IPS-20b (cell line): ENCODE data around the gene CDC42BPA.
"Not testable (repeated sequence)": the region's sequence is repeated elsewhere in the genome, so short reads cannot be mapped to it uniquely, and the experiment has no call there.

Experiments used
- H3K27ac ChIP-seq: one replicate; pipeline ENCODE4 v1.5.1; 2013; ENCODE audit warnings: low read length
- H3K27me3 ChIP-seq: 2 replicates; pipeline ENCODE4 v1.6.1; 2013; ENCODE audit warnings: mild to moderate bottlenecking, low read length, inconsistent platforms; ENCODE audit not compliant: insufficient read depth
- H3K36me3 ChIP-seq: 2 replicates; pipeline ENCODE4 v1.6.1; 2013; ENCODE audit warnings: low read depth, mild to moderate bottlenecking, inconsistent platforms, low read length, moderate library complexity; ENCODE audit not compliant: insufficient read depth
- H3K4me1 ChIP-seq: 2 replicates; pipeline ENCODE4 v1.6.1; 2013; ENCODE audit warnings: mild to moderate bottlenecking, control low read depth, inconsistent platforms, low read length, moderate library complexity; ENCODE audit not compliant: insufficient read depth
- H3K4me3 ChIP-seq: 2 replicates; pipeline ENCODE4 v1.5.1; 2013; ENCODE audit warnings: mild to moderate bottlenecking, low read length, inconsistent platforms
- H3K9ac ChIP-seq: 2 replicates; pipeline ENCODE4 v1.6.1; 2013; ENCODE audit warnings: low read depth, mild to moderate bottlenecking, inconsistent platforms, low read length, moderate library complexity
- H3K9me3 ChIP-seq: 2 replicates; pipeline ENCODE4 v1.6.1; 2013; ENCODE audit warnings: mild to moderate bottlenecking, low read depth, low read length, inconsistent platforms; ENCODE audit not compliant: insufficient read depth

Gene CDC42BPA

GRCh38 chr1:227299688-227300087 is 18.6 kb downstream of the CDC42BPA start:
- Histone ChIP-seq H3K36me3 (no peaks in the 10 kb centered on the region), H3K9me3 (no peaks in the 10 kb centered on the region), H3K27me3 (no peaks in the 10 kb centered on the region), H3K4me3 (no peak overlapping the region), H3K9ac (no peak overlapping the region), H3K4me1 (no peaks in the 10 kb centered on the region), H3K27ac (no peak overlapping the region)

GRCh38 chr1:227299241-227299627 is 19.1 kb downstream of the CDC42BPA start:
- Histone ChIP-seq H3K27me3 (no peaks in the 10 kb centered on the region), H3K36me3 (no peaks in the 10 kb centered on the region), H3K9me3 (no peaks in the 10 kb centered on the region), H3K9ac (no peak overlapping the region), H3K27ac (no peak overlapping the region), H3K4me1 (no peaks in the 10 kb centered on the region), H3K4me3 (no peak overlapping the region)

- no peaks in the 10 kb centered on the region for H3K27me3 ChIP-seq
- no peak overlapping the region for H3K9ac ChIP-seq
- no peaks in the 10 kb centered on the region for H3K36me3 ChIP-seq
- H3K9me3 ChIP-seq = no peaks in the 10 kb centered on the region
- H3K4me1 ChIP-seq = no peaks in the 10 kb centered on the region
- no peak overlapping the region for H3K4me3 ChIP-seq
- H3K27ac ChIP-seq = no peak overlapping the region
These were observed 19.6 kb downstream of the CDC42BPA start for GRCh38 chr1:227298512-227299240.

GRCh38 chr1:227297073-227297793 is 21.1 kb downstream of the CDC42BPA start:
- no peak overlapping the region for H3K4me3 ChIP-seq
- H3K27me3 ChIP-seq = no peaks in the 10 kb centered on the region
- H3K4me1 ChIP-seq = no peaks in the 10 kb centered on the region
- no peaks in the 10 kb centered on the region for H3K36me3 ChIP-seq
- no peaks in the 10 kb centered on the region for H3K9me3 ChIP-seq
- no peak overlapping the region for H3K9ac ChIP-seq
- no peak overlapping the region for H3K27ac ChIP-seq

GRCh38 chr1:227295609-227296008 is 22.7 kb downstream of the CDC42BPA start:
- H3K9ac ChIP-seq = no peak overlapping the region
- no peaks in the 10 kb centered on the region for H3K27me3 ChIP-seq
- H3K9me3 ChIP-seq = no peaks in the 10 kb centered on the region
- H3K36me3 ChIP-seq = no peaks in the 10 kb centered on the region
- H3K4me1 ChIP-seq = no peaks in the 10 kb centered on the region
- no peak overlapping the region for H3K4me3 ChIP-seq
- no peak overlapping the region for H3K27ac ChIP-seq

GRCh38 chr1:227285745-227286144 is 32.5 kb downstream of the CDC42BPA start:
- H3K36me3 ChIP-seq = peaks cover 9% of the 10 kb centered on the region; the same call in 1 of the 2 replicates
- no peak overlapping the region for H3K4me3 ChIP-seq
- H3K27ac ChIP-seq = no peak overlapping the region
- no peaks in the 10 kb centered on the region for H3K4me1 ChIP-seq
- no peaks in the 10 kb centered on the region for H3K27me3 ChIP-seq
- H3K9me3 ChIP-seq = peaks cover 33% of the 10 kb centered on the region
- no peak overlapping the region for H3K9ac ChIP-seq

GRCh38 chr1:227281371-227281770 is 36.9 kb downstream of the CDC42BPA start:
- H3K36me3 ChIP-seq = peaks cover 8% of the 10 kb centered on the region; the same call in 1 of the 2 replicates
- no peaks in the 10 kb centered on the region for H3K4me1 ChIP-seq
- H3K4me3 ChIP-seq = no peak overlapping the region
- no peak overlapping the region for H3K9ac ChIP-seq
- no peaks in the 10 kb centered on the region for H3K27me3 ChIP-seq
- peaks cover 17% of the 10 kb centered on the region for H3K9me3 ChIP-seq
- no peak overlapping the region for H3K27ac ChIP-seq

GRCh38 chr1:227280836-227281235 is 37.5 kb downstream of the CDC42BPA start:
- Histone ChIP-seq H3K4me1 (no peaks in the 10 kb centered on the region), H3K4me3 (no peak overlapping the region), H3K27ac (no peak overlapping the region), H3K27me3 (no peaks in the 10 kb centered on the region), H3K9me3 (peaks cover 12% of the 10 kb centered on the region), H3K36me3 (peaks cover 8% of the 10 kb centered on the region; the same call in 1 of the 2 replicates), H3K9ac (no peak overlapping the region)

- H3K9ac ChIP-seq, H3K9me3 ChIP-seq, H3K27ac ChIP-seq, H3K4me3 ChIP-seq, H3K27me3 ChIP-seq, H3K4me1 ChIP-seq, H3K36me3 ChIP-seq: not testable (repeated sequence)
These were observed 42.1 kb downstream of the CDC42BPA start for GRCh38 chr1:227276156-227276693.

GRCh38 chr1:227273557-227273956 is 44.7 kb downstream of the CDC42BPA start:
- no peak overlapping the region for H3K27ac ChIP-seq
- no peaks in the 10 kb centered on the region for H3K27me3 ChIP-seq
- peaks cover 4% of the 10 kb centered on the region; the same call in 1 of the 2 replicates for H3K36me3 ChIP-seq
- H3K9ac ChIP-seq = no peak overlapping the region
- H3K9me3 ChIP-seq = no peaks in the 10 kb centered on the region
- no peak overlapping the region for H3K4me3 ChIP-seq
- 0 out of 2 replicates have a peak, but pooled peaks cover 3% of the 10 kb centered on the region for H3K4me1 ChIP-seq

- Histone ChIP-seq H3K9me3 (no peaks in the 10 kb centered on the region), H3K27me3 (no peaks in the 10 kb centered on the region), H3K4me1 (0 out of 2 replicates have a peak, but pooled peaks cover 3% of the 10 kb centered on the region), H3K27ac (no peak overlapping the region), H3K9ac (no peak overlapping the region), H3K36me3 (peaks cover 3% of the 10 kb centered on the region; the same call in 1 of the 2 replicates), H3K4me3 (no peak overlapping the region)
These were observed 45.9 kb downstream of the CDC42BPA start for GRCh38 chr1:227272428-227272827.

- Histone ChIP-seq H3K27me3 (no peaks in the 10 kb centered on the region), H3K9ac (no peak overlapping the region), H3K27ac (no peak overlapping the region), H3K4me3 (no peak overlapping the region), H3K36me3 (no peaks in the 10 kb centered on the region), H3K9me3 (no peaks in the 10 kb centered on the region), H3K4me1 (0 out of 2 replicates have a peak, but pooled peaks cover 3% of the 10 kb centered on the region)
These were observed 47.7 kb downstream of the CDC42BPA start for GRCh38 chr1:227270554-227270953.
